Mesothelial cell of epicardium (in vitro differentiated cells): Measurements from ENCODE around the gene FRMD4A. TPM values are rescaled to one million over a fixed set of nuclear protein-coding genes. Genes with fewer than 3 reads are reported as not detected.
"Not testable (repeated sequence)": the region's sequence is repeated elsewhere in the genome, so short reads cannot be mapped to it uniquely, and the experiment has no call there.

Experiments
- DNase-seq, 2 experiments: peaks; one replicate each; pipeline ENCODE4 v3.0.0; 2021; ENCODE audit warnings: low spot score in 2 of 2; ENCODE audit not compliant: unreplicated experiment in 2 of 2
- H3K27ac Mint-ChIP-seq: 2 replicates; pipeline ENCODE4 v1.8.0; 2021; ENCODE audit warnings: mixed read lengths
- H3K27me3 Mint-ChIP-seq: 2 replicates; pipeline ENCODE4 v1.8.0; 2021; ENCODE audit warnings: low read depth, mixed read lengths
- H3K36me3 Mint-ChIP-seq: 2 replicates; pipeline ENCODE4 v1.8.0; 2021; ENCODE audit warnings: mixed read lengths
- H3K4me1 Mint-ChIP-seq: 2 replicates; pipeline ENCODE4 v1.8.0; 2021; ENCODE audit warnings: mixed read lengths
- H3K4me3 Mint-ChIP-seq: 2 replicates; pipeline ENCODE4 v1.8.0; 2021; ENCODE audit warnings: mild to moderate bottlenecking, moderate library complexity, mixed read lengths
- H3K9me3 Mint-ChIP-seq: 2 replicates; pipeline ENCODE4 v1.8.0; 2021; ENCODE audit warnings: mixed read lengths
- total RNA-seq: library from RNA; stranded (reverse); gene quantifications from 3 replicates; pipeline ENCODE4 v1.2.1, GENCODE V29; 2021
- TF ChIP-seq, protein P1 (sequence below): fragments of 200-600 bp; sonication (generic); IDR thresholded peaks from one replicate; pipeline ENCODE4 v1.5.0; 2021; ENCODE audit warnings: antibody characterized with exemption; ENCODE audit not compliant: unreplicated experiment

Gene FRMD4A
- total RNA-seq, 1 donor from 2014 or later, result 45.0 TPM

DNA sequence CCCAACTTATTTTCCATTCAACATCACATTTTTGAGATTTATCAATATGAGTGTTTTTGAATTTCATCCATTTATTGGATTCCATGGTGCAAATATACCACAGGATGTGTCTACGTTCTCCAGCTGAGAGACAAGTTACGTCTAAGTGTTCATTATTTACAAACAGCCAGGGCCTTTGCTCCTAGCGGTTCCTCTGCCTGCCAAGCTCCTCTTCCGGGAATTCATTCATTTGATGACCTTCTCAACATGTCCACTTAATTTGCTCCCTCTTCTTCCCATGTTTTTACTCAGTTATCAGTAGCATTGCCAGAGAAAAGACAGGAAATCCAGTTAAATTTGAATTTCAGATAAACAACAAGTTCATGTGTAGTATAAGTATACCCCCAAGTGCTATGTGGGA, 422.2 kb downstream of the FRMD4A start:
- Mint-ChIP-seq H3K27me3 (peaks cover 13% of the 10 kb centered on the region), H3K9me3 (peaks cover 10% of the 10 kb centered on the region), H3K36me3 (peaks cover 1% of the 10 kb centered on the region), H3K4me3 (no peak overlapping the region), H3K4me1 (peaks cover 12% of the 10 kb centered on the region), H3K27ac (no peak overlapping the region)
- DNase-seq, result no peak
- TF ChIP-seq, protein P1, sequence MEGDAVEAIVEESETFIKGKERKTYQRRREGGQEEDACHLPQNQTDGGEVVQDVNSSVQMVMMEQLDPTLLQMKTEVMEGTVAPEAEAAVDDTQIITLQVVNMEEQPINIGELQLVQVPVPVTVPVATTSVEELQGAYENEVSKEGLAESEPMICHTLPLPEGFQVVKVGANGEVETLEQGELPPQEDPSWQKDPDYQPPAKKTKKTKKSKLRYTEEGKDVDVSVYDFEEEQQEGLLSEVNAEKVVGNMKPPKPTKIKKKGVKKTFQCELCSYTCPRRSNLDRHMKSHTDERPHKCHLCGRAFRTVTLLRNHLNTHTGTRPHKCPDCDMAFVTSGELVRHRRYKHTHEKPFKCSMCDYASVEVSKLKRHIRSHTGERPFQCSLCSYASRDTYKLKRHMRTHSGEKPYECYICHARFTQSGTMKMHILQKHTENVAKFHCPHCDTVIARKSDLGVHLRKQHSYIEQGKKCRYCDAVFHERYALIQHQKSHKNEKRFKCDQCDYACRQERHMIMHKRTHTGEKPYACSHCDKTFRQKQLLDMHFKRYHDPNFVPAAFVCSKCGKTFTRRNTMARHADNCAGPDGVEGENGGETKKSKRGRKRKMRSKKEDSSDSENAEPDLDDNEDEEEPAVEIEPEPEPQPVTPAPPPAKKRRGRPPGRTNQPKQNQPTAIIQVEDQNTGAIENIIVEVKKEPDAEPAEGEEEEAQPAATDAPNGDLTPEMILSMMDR, result no peak

DNA sequence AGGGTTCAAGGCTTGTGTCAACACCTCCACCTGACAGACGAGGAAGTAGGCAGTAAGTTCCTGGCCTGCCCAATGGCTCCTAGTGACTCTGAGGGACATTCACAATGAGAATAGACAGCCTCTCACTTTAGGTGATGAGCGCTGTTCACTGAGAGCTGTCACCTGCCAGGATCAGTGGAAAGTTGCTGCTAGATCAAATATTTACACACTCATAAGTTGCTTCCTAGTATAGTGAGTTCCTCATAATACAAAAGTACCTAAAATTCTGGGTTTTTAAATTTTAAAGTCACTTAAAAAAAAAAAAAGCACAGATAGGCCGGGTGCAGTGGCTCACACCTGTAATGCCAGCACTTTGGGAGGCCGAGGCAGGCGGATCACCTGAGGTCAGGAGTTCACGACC, 423.2 kb downstream of the FRMD4A start:
- peaks cover 10% of the 10 kb centered on the region for H3K9me3 Mint-ChIP-seq
- peaks cover 12% of the 10 kb centered on the region for H3K4me1 Mint-ChIP-seq
- TF ChIP-seq, protein P1, result no peak
- H3K27me3 Mint-ChIP-seq, result peaks cover 13% of the 10 kb centered on the region
- no peak overlapping the region for H3K27ac Mint-ChIP-seq
- DNase-seq, result no peak
- H3K36me3 Mint-ChIP-seq, result peaks cover 1% of the 10 kb centered on the region
- no peak overlapping the region for H3K4me3 Mint-ChIP-seq

GRCh38 chr10:13905281-13905680, 425.4 kb downstream of the FRMD4A start:
- DNase-seq, result no peak
- H3K36me3 Mint-ChIP-seq, result peaks cover 1% of the 10 kb centered on the region
- H3K27ac Mint-ChIP-seq, result no peak overlapping the region
- H3K9me3 Mint-ChIP-seq, result peaks cover 10% of the 10 kb centered on the region
- peaks cover 6% of the 10 kb centered on the region for H3K4me1 Mint-ChIP-seq
- H3K4me3 Mint-ChIP-seq, result no peak overlapping the region
- H3K27me3 Mint-ChIP-seq, result peaks cover 11% of the 10 kb centered on the region
- TF ChIP-seq, protein P1, result no peak

- H3K36me3 Mint-ChIP-seq, result no peaks in the 10 kb centered on the region
- peaks cover 11% of the 10 kb centered on the region for H3K27me3 Mint-ChIP-seq
- H3K4me1 Mint-ChIP-seq, result peaks cover 6% of the 10 kb centered on the region
- no peak for DNase-seq
- peaks cover 14% of the 10 kb centered on the region for H3K9me3 Mint-ChIP-seq
- no peak overlapping the region for H3K27ac Mint-ChIP-seq
- no peak overlapping the region for H3K4me3 Mint-ChIP-seq
- TF ChIP-seq, protein P1, result no peak
These were observed 426.7 kb downstream of the FRMD4A start for GRCh38 chr10:13904064-13904463.

GRCh38 chr10:13902868-13903587, 427.7 kb downstream of the FRMD4A start:
- peaks cover 7% of the 10 kb centered on the region for H3K27me3 Mint-ChIP-seq
- peaks cover 6% of the 10 kb centered on the region for H3K9me3 Mint-ChIP-seq
- H3K4me1 Mint-ChIP-seq, result peaks cover 6% of the 10 kb centered on the region
- no peak for DNase-seq
- H3K4me3 Mint-ChIP-seq, result no peak overlapping the region
- TF ChIP-seq, protein P1, result no peak
- no peak overlapping the region for H3K27ac Mint-ChIP-seq
- no peaks in the 10 kb centered on the region for H3K36me3 Mint-ChIP-seq

DNA sequence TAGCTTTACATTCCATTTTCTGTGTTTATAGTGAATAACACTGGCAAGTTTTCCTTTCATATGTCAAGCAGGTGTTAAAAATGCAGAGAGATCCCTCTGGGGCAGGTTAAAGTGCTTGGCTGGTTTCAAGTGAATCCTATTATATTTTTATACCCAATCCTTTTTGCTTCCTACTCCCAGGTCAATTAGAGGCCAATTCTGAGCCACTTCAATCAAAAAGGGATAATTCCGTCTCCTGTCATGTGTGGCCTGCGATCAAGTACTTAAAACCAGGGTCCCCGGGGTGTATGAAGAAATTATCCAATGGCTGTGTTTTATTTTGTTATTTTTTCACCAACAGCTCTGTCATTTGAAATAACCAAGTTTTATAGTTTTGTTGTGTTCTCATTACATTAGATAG, 430.8 kb downstream of the FRMD4A start:
- H3K9me3 Mint-ChIP-seq, result peaks cover 11% of the 10 kb centered on the region
- TF ChIP-seq, protein P1, result no peak
- no peak for DNase-seq
- H3K27ac Mint-ChIP-seq, result no peak overlapping the region
- H3K36me3 Mint-ChIP-seq, result peaks cover 7% of the 10 kb centered on the region
- peaks cover 6% of the 10 kb centered on the region for H3K4me1 Mint-ChIP-seq
- H3K4me3 Mint-ChIP-seq, result no peak overlapping the region
- peaks cover 16% of the 10 kb centered on the region for H3K27me3 Mint-ChIP-seq

- Mint-ChIP-seq H3K9me3 (peaks cover 11% of the 10 kb centered on the region), H3K4me1 (peaks cover 13% of the 10 kb centered on the region), H3K27me3 (peaks cover 44% of the 10 kb centered on the region)
- not testable (repeated sequence) for H3K36me3 Mint-ChIP-seq, H3K27ac Mint-ChIP-seq, DNase-seq, H3K4me3 Mint-ChIP-seq
These were observed 434.6 kb downstream of the FRMD4A start for GRCh38 chr10:13896146-13896545.
